ENCODE measurements around the gene NEDD4L.

GRCh38 chr18:58335821-58336220, 291.8 kb downstream of the NEDD4L start:
- TF ChIP-seq CTCF (IDR thresholded peaks at IDR 0.05; ENCODE audit: insufficient read depth, low read length, poor library complexity, severe bottlenecking) (no peak), EZH2phosphoT487 (conservative IDR thresholded peaks at IDR 0.05; ENCODE audit: low read length) (no peak)
